Activated T-cell treated with anti-CD3 and anti-CD28 coated beads, Interleukin-2, amount 50 U/mL, for 48 hours (primary cell): ENCODE measurements around the gene EDDM13.
"Not testable (repeated sequence)": the region's sequence is repeated elsewhere in the genome, so short reads cannot be mapped to it uniquely, and the experiment has no call there.

ENCODE experiments used
- DNase-seq, 2 experiments: peaks; one replicate each; pipeline ENCODE4 v3.0.0-alpha.2; 2020

The EDDM13 gene

DNA sequence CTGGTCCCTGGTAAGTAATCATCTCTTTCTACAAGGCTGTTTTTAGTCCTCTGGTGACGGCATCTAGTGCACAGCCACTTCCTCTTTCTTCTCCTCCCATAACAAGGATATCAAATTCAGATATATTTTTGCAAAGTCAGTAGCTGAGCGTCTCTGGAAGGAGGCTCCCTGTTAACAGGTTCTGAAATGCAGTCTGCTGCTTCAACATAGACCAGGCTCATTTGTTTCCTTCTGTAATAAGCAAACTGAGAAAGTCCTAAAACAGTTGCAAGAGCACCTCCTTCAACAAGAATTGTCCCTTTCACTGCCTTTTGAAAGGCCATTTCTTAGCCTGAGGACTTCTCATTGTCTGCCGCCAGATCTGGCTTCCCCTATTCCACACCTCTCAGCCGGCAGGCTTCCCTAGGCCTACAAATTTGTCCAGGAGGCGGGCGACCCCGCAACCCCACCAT, 49.5 kb downstream of the EDDM13 start:
- no peak for DNase-seq

DNA sequence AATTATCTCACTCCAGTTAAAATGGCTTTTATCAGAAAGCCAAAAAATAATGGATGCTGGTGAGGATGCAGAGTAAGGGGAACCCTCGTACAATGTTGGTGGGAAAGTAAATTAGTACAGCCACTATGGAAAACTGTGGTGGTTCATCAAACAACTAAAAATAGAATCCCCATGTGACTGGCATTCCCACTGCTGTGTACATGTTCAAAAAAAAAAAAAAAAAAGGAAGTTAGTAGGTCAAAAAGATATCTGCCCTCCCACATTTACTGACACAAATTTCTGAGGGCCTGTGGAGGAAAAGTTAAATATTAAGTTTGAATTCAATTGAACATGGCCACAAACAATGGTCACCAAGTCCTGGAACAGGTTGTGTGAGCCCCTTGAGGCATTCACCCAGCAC, 51.9 kb downstream of the EDDM13 start:
- DNase-seq, result no peak

- DNase-seq, result no peak
Observed at GRCh38 chr19:56332695-56333094, 60.1 kb downstream of the EDDM13 start.

GRCh38 chr19:56333506-56333905, 61.0 kb downstream of the EDDM13 start:
- DNase-seq, result peak; percentile 24 to 31

DNA sequence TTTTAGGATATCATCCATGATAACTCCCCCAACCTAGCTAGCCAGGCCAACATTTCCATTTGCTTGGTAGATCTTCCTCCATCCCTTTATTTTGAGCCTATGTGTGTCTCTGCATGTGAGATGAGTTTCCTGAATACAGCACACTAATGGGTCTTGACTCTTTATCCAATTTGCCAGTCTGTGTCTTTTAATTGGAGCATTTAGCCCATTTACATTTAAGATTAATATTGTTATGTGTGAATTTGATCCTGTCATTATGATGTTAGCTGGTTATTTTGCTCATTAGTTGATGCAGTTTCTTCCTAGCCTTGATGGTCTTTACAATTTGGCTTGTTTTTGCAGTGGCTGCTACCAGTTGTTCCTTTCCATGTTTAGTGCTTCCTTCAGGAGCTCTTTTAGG, 62.8 kb downstream of the EDDM13 start:
- not testable (repeated sequence) for DNase-seq

GRCh38 chr19:56337077-56337476, 64.5 kb downstream of the EDDM13 start:
- not testable (repeated sequence) for DNase-seq

- not testable (repeated sequence) for DNase-seq
Observed at GRCh38 chr19:56339031-56339430, 66.5 kb downstream of the EDDM13 start.

GRCh38 chr19:56341948-56342347, 69.4 kb downstream of the EDDM13 start:
- DNase-seq, result no peak

- no peak for DNase-seq
Observed at GRCh38 chr19:56347163-56347778, 74.7 kb downstream of the EDDM13 start.

DNA sequence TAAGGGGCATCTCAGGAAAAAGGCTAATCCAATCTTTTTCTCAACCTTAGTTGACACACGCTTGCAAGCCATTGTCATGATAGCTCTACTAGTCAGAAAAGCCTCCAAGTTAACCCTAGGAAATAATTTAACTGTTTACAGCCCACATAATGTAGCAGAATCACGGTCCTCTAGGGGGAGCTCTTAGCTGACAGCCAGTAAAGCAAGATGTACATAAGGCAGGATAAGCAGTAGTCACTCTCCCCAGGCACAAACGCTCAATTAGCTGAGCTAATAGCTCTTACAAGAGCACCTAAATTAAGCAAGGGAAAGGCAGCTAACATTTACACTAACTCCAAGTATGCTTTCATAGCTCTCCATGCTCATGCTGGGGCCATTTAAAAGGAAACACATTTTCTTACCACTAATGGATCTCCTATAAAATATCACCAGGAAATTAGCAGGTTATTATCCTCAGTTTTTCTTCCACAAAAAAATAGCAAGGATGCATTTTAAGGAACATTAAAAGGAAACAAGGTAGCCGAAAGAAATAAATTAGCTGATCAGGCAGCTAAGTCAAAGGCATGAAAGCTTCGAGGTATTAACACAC, 75.8 kb downstream of the EDDM13 start:
- DNase-seq, result peak; percentile 25 to 34

DNA sequence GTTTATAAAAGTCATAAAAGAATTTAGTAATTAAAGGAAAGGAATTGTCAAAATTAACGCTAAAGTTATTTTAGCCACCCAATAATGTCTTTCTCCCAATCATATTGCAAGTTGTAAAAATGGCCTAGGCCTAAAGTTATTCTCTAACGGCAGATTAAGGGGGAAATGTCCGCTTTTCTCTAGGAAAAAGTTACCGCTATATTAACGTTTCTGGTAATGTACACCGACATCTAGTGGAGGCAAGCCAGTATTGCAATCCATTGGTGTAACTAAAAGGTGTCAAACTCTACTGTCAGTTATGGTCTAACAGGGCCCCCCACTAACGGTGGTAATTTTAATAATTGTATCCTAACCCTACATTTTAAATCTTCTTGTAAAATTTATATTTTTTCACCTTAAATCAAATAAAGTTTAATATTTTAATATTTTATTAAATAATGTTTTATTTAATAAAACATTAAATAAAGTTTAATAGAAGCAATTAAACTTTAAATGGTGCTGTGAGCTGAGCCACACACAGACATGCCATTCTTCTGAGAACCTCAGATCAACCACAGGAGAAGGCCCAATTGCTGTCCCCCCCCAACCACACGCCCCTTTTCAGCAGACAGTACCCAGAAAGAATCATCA, 78.0 kb downstream of the EDDM13 start:
- peak; percentile 53 to 56 for DNase-seq

- DNase-seq, result no peak
Observed at GRCh38 chr19:56351208-56351607, 78.7 kb downstream of the EDDM13 start.

- no peak for DNase-seq
Observed at GRCh38 chr19:56355517-56355916, 83.0 kb downstream of the EDDM13 start.

DNA sequence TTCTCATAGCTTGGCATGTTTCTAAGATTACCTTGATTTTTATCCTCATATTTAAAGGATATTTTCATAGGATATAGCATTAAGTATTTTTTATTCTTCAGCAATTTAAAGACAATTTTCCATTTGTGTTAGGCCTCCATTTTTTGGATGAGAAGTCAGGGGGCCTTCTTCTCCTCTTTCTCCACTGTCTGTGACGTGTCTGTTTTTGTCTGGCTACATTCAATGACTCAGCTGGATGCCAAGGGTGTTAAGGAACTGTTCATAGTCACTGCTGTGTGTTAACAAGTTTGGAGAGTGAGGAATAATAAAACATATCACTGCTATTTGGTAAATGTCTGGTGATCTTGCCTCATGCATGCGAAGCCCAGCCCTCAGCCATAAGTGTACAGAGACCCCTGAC, 84.4 kb downstream of the EDDM13 start:
- no peak for DNase-seq
